CD4-positive, alpha-beta memory T cell (primary cell): ENCODE measurements around the gene COL20A1. TPM values are rescaled to one million over a fixed set of nuclear protein-coding genes. Genes with fewer than 3 reads are reported as not detected.

Experiments used
- CTCF ChIA-PET: fragments of 350-600 bp; sonication (Branson Sonifier 250); formaldehyde crosslinking; loops from one replicate; lab custom pipeline; 2021; ENCODE audit warnings: inconsistent platforms; ENCODE audit not compliant: partially characterized antibody; lab: Charles Lee
- POLR2A ChIA-PET: fragments of 350-600 bp; sonication (Branson Sonifier 250); formaldehyde crosslinking; loops from one replicate; lab custom pipeline; 2021; ENCODE audit not compliant: partially characterized antibody; lab: Charles Lee
- DNase-seq, 5 donors: peaks; one replicate each; pipeline versions ENCODE4 v3.0.0 to v3.0.0-alpha.2; 2020 to 2022; ENCODE audit warnings: mixed read lengths in 1 of 5
- H3K27ac ChIP-seq: one replicate; pipeline ENCODE4 v1.7.0; 2013; ENCODE audit warnings: low read depth, low read length
- H3K27me3 ChIP-seq: 2 replicates; pipeline ENCODE4 v1.7.0; 2013; ENCODE audit warnings: mild to moderate bottlenecking, low read length, moderate library complexity; ENCODE audit not compliant: insufficient read depth
- H3K36me3 ChIP-seq: 2 replicates; pipeline ENCODE4 v1.7.0; 2013; ENCODE audit warnings: mild to moderate bottlenecking, low read length, moderate library complexity; ENCODE audit not compliant: insufficient read depth
- H3K4me1 ChIP-seq: 2 replicates; pipeline ENCODE4 v1.7.0; 2013; ENCODE audit warnings: mild to moderate bottlenecking, low read length, moderate library complexity; ENCODE audit not compliant: insufficient read depth
- H3K4me3 ChIP-seq, 2 donors: one replicate each; pipeline ENCODE4 v1.7.0; 2013; ENCODE audit warnings: low read length in 2 of 2, mild to moderate bottlenecking in 1 of 2
- H3K9me3 ChIP-seq, 2 donors: one replicate each; pipeline ENCODE4 v1.7.0; 2013; ENCODE audit warnings: low read length in 2 of 2, control low read depth in 1 of 2; ENCODE audit not compliant: control insufficient read depth in 1 of 2
- H3K27ac Mint-ChIP-seq, 7 donors: one replicate each; pipeline ENCODE4 v1.8.0; 2020 to 2021; ENCODE audit warnings: mixed read lengths in 7 of 7, mild to moderate bottlenecking in 6 of 7, inconsistent platforms in 3 of 7, moderate library complexity in 3 of 7
- H3K27me3 Mint-ChIP-seq, 2 donors: one replicate each; pipeline ENCODE4 v1.8.0; 2020 to 2021; ENCODE audit warnings: mixed read lengths in 2 of 2
- H3K36me3 Mint-ChIP-seq, 2 donors: one replicate each; pipeline ENCODE4 v1.8.0; 2020 to 2021; ENCODE audit warnings: mixed read lengths in 2 of 2, inconsistent platforms in 1 of 2, mild to moderate bottlenecking in 1 of 2
- H3K4me1 Mint-ChIP-seq, 4 donors: one replicate each; pipeline ENCODE4 v1.8.0; 2020 to 2021; ENCODE audit warnings: mixed read lengths in 4 of 4, mild to moderate bottlenecking in 1 of 4
- H3K4me3 Mint-ChIP-seq, 8 donors: one replicate each; pipeline ENCODE4 v1.8.0; 2020 to 2021; ENCODE audit warnings: mixed read lengths in 8 of 8, mild to moderate bottlenecking in 7 of 8, moderate library complexity in 6 of 8, inconsistent platforms in 3 of 8
- H3K9me3 Mint-ChIP-seq, 8 donors: one replicate each; pipeline ENCODE4 v1.8.0; 2020 to 2021; ENCODE audit warnings: mixed read lengths in 8 of 8, mild to moderate bottlenecking in 5 of 8, inconsistent platforms in 3 of 8, moderate library complexity in 1 of 8
- intact Hi-C: fragments of 100-400 bp; cut with micrococcal nuclease; formaldehyde crosslinking; loops from one replicate; pipeline ENCODE4 v1.15.1; 2023
- polyA plus RNA-seq, 2 donors: library from polyadenylated mRNA; unstranded; fragments of 300-500 nt; fragmentation: Illumina TruSeq; gene quantifications; one replicate each; pipeline ENCODE4 v1.2.3, GENCODE V29; 2021
- total RNA-seq, 2 experiments: library from RNA; stranded (reverse); gene quantifications; one replicate each; pipeline ENCODE4 v1.2.3, GENCODE V29; 2021

COL20A1 gene
- total and polyA plus RNA-seq, 4 experiments from 2014 or later = 0.11 TPM; not detected in 3

DNA sequence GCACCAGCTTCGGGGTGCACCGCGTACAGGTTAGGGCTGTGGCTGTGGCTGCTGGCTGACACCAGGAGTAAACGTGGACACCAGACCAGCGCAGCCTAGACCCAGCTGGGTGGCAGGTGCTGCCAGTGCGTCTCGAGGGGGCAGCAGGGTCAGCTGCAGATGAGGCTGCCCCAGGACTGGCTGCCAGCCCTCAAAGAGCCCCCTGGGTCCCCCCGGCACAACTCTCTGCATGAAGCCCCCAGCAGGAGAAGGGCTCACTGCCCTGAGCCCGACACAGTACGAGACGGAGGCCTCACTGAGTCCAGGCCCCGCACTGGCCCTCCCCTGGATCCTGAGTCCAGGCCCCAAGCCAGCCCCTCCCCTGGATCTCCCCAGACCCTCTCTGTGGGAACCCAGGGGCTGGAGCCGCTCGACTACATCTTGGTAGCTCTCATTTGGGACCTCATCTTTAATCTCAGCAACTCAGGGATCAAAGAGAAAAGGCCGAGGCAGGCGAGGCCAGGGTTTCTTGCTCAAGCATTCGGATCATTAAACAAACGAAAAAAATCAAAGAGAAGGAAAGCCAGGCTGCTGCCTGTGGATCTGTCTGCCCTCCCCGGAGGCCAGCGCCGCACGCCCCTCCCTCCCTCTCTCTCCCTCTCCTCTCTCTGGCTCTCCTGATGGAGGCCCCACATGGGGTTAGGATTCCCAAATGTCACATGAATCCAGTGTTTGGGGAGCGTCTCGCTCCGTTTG, 31.8 kb upstream of the COL20A1 start:
- Mint-ChIP-seq H3K9me3 (peaks cover 0 to 2% (median 0%) of the 10 kb centered on the region in 8 donors), H3K4me3 (peak overlapping the region in 1 of 8 donors; percentile 11), H3K36me3 (no peaks in the 10 kb centered on the region), H3K27me3 (peaks cover 22 to 26% of the 10 kb centered on the region in 2 donors), H3K4me1 (peaks cover 0 to 6% (median 5%) of the 10 kb centered on the region in 4 donors), H3K27ac (no peak overlapping the region)
- Histone ChIP-seq H3K4me3 (no peak overlapping the region), H3K36me3 (no peaks in the 10 kb centered on the region), H3K4me1 (no peaks in the 10 kb centered on the region), H3K9me3 (no peaks in the 10 kb centered on the region), H3K27me3 (peaks cover under 1% of the 10 kb centered on the region), H3K27ac (no peak overlapping the region)
- no peak for DNase-seq
- ChIA-PET POLR2A (no interaction called here), CTCF (interaction anchor here (1.1 kb wide), 1 partner anchor 37 kb away, joined by 3 read pairs; no protein-coding TSS in a partner anchor)
- intact Hi-C loops = no loop called here

DNA sequence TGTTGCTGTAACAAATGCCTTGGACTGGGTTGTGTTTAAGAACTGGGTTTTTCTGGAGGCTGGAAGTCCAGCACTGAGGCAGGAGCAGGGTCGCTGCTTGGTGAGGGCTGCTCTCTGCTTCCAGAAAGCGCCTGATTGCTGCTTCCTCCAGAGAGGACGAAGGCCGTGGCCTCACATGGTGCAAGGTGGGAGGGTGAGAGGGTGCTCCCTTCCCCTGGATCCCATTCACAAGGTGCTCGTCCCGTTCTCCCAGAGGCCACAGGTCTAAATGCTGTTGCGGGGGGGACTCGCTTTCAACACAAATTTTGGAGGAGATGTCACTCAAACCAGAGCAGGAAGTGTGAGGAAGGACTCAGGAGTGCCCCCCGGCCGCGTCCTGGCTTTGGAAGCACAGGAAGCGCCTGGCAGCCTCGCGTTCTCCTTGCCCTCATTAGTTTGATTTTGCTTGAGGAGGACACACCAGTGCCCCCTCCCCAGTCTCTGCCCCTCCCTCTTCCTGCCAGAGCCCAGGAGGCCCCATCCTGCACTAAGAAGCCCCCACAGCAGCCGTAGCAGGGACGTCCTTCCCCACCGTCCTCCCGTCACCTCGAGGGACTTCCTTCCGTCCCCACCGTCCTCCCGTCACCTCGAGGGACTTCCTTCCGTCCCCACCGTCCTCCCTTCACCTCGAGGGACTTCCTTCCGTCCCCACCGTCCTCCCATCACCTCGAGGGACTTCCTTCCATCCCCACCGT, 31.0 kb upstream of the COL20A1 start:
- H3K4me3 Mint-ChIP-seq = peak overlapping the region in 1 of 8 donors; percentile 41
- no peak for DNase-seq
- intact Hi-C loops = no loop called here

DNA sequence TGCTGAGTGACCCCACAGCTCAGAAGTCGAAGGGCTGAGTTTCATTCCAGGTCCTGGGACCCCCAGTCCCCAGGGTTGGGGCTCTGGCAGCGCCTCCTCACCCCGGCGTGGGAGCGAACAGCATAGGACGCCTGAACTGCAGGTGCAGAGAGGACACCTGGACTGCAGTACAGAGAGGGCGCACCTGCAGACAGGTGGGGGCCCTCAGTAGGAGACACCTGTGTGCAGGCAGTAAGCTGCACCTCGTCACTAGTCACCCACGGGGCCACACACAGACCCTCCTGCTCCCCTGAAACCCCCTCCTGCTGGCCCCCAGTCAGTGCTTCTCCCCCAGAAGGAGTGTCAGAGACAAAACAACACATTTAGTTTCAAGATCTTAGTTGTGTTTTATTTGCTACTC, 30.1 kb upstream of the COL20A1 start:
- ChIA-PET POLR2A (no interaction called here), CTCF (no interaction called here)
- H3K4me3 Mint-ChIP-seq = no peak overlapping the region

More for the DNA sequence above, 31.0 kb upstream of the COL20A1 start:
- no peak overlapping the region for H3K4me3 ChIP-seq
- H3K9me3 ChIP-seq = no peaks in the 10 kb centered on the region
- peaks cover 0 to 6% (median 4%) of the 10 kb centered on the region in 4 donors for H3K4me1 Mint-ChIP-seq
- H3K36me3 Mint-ChIP-seq = no peaks in the 10 kb centered on the region
- ChIA-PET POLR2A (no interaction called here), CTCF (no interaction called here)
- no peak overlapping the region for H3K27ac ChIP-seq
- H3K36me3 ChIP-seq = no peaks in the 10 kb centered on the region
- H3K27me3 Mint-ChIP-seq = peaks cover 20 to 21% of the 10 kb centered on the region in 2 donors
- H3K27ac Mint-ChIP-seq = peak overlapping the region in 1 of 7 donors; percentile 42
- peaks cover 0 to 3% (median 0%) of the 10 kb centered on the region in 8 donors for H3K9me3 Mint-ChIP-seq
- H3K4me1 ChIP-seq = no peaks in the 10 kb centered on the region
- no peaks in the 10 kb centered on the region for H3K27me3 ChIP-seq

DNA sequence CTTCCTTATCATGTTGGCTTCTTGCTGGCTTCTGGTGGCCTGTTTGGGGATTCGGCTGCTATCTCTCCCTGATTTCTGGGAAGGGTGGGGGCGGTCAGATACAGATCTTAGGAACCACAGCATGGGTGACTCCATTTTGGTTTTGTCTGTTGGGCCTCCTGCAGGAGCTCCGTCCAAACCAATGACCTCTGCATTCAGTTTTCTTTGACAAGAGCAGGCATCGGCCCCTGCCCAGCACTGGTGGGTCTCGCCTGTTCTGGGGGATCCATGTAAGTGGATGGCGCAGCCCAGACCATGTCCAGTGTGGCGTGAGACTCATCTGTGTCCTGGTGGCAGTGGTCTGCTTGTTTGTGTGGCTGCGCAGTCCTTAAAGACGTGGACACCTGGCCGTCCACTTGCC, 29.0 kb upstream of the COL20A1 start:
- H3K27ac Mint-ChIP-seq = no peak overlapping the region
- H3K4me1 Mint-ChIP-seq = peaks cover 0 to 6% (median under 1%) of the 10 kb centered on the region in 4 donors
- CTCF ChIA-PET = no interaction called here
- no peaks in the 10 kb centered on the region for H3K36me3 Mint-ChIP-seq
- intact Hi-C loops = no loop called here
- no peak for DNase-seq
- no peak overlapping the region for H3K27ac ChIP-seq
- no peaks in the 10 kb centered on the region for H3K27me3 ChIP-seq
- POLR2A ChIA-PET = no interaction called here
- H3K9me3 Mint-ChIP-seq = peaks cover 0 to 3% (median 0%) of the 10 kb centered on the region in 8 donors
- no peaks in the 10 kb centered on the region for H3K9me3 ChIP-seq
- no peaks in the 10 kb centered on the region for H3K4me1 ChIP-seq
- H3K4me3 ChIP-seq = no peak overlapping the region
- no peak overlapping the region for H3K4me3 Mint-ChIP-seq
- H3K27me3 Mint-ChIP-seq = peaks cover 16 to 17% of the 10 kb centered on the region in 2 donors
- no peaks in the 10 kb centered on the region for H3K36me3 ChIP-seq

More for the DNA sequence above, 30.1 kb upstream of the COL20A1 start:
- Histone ChIP-seq H3K36me3 (no peaks in the 10 kb centered on the region), H3K4me3 (no peak overlapping the region), H3K4me1 (no peaks in the 10 kb centered on the region), H3K27me3 (no peaks in the 10 kb centered on the region), H3K9me3 (no peaks in the 10 kb centered on the region), H3K27ac (no peak overlapping the region)
- Mint-ChIP-seq H3K36me3 (no peaks in the 10 kb centered on the region), H3K9me3 (peaks cover 0 to 3% (median 0%) of the 10 kb centered on the region in 8 donors), H3K27ac (no peak overlapping the region), H3K27me3 (peaks cover 19 to 20% of the 10 kb centered on the region in 2 donors), H3K4me1 (peaks cover 0 to 6% (median 1%) of the 10 kb centered on the region in 4 donors)
- no peak for DNase-seq
- intact Hi-C loops = no loop called here

DNA sequence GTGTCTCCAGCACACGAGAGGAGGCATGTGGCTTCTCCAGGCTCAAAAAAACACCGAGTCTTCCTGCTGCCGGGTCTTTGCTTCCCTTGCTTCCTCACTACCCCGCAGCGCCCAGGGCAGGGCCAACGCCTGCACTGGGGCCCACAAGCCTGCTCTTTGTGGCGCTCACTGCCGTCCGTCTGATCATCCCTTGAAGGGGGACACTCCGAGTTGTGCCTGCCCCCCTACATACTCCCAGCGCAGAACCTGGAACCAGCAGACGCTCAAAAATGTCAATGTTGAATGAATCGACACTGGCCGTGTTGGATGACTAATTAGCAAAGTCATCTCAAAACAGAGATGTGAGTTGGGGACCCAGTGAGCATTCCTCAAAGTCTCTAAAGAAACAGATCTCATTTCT, 28.5 kb upstream of the COL20A1 start:
- H3K27me3 Mint-ChIP-seq = peaks cover 12 to 17% of the 10 kb centered on the region in 2 donors
- DNase-seq = no peak
- ChIA-PET CTCF (no interaction called here), POLR2A (no interaction called here)
- Histone ChIP-seq H3K36me3 (no peaks in the 10 kb centered on the region), H3K4me1 (no peaks in the 10 kb centered on the region), H3K9me3 (no peaks in the 10 kb centered on the region), H3K27me3 (no peaks in the 10 kb centered on the region), H3K4me3 (no peak overlapping the region), H3K27ac (no peak overlapping the region)
- no peaks in the 10 kb centered on the region for H3K36me3 Mint-ChIP-seq
- H3K4me3 Mint-ChIP-seq = no peak overlapping the region
- intact Hi-C loops = no loop called here
- peaks cover 0 to 6% (median under 1%) of the 10 kb centered on the region in 4 donors for H3K4me1 Mint-ChIP-seq
- H3K9me3 Mint-ChIP-seq = peaks cover 0 to 3% (median 0%) of the 10 kb centered on the region in 8 donors
- no peak overlapping the region for H3K27ac Mint-ChIP-seq

DNA sequence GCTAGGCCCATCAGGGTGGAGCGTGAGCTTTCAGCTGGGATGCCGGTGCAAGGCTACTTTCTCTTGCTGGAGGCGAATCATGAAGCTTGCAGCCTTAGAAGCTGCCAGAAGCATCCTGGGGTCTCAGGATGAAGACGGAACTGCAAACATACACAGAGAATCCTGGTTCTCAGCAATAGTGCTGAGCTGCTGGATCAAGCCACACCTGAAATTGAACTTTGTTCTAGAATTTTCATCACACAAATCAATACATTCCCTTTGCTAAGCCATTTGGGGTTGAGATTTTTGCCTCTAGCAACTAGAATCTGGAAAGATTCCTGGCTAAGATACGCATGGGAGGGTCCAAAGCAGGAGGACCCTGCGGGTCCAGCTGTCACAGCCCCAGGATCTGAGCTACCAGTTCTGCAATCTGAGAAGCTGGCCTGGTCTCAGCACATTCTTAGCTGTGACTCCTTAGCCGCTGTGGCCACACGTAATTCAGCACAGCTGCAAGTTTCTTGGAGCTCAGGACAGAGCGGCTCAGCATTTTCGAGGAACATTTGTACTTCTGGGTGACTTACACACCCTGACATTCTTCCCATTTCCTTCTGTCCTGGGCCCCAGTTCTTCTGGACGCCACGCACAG, 27.0 kb upstream of the COL20A1 start:
- intact Hi-C loops = no loop called here
- no peak overlapping the region for H3K4me3 Mint-ChIP-seq
- ChIA-PET CTCF (interaction anchor here (1.5 kb wide), 1 partner anchor 43 kb away, joined by 6 read pairs; no protein-coding TSS in a partner anchor), POLR2A (no interaction called here)
- no peaks in the 10 kb centered on the region for H3K36me3 ChIP-seq
- H3K4me1 Mint-ChIP-seq = peaks cover 0 to 6% (median 2%) of the 10 kb centered on the region in 4 donors
- H3K9me3 Mint-ChIP-seq = peaks cover 0 to 3% (median 0%) of the 10 kb centered on the region in 8 donors
- H3K4me1 ChIP-seq = no peaks in the 10 kb centered on the region
- H3K9me3 ChIP-seq = no peaks in the 10 kb centered on the region
- DNase-seq = no peak
- no peaks in the 10 kb centered on the region for H3K36me3 Mint-ChIP-seq
- no peak overlapping the region for H3K27ac Mint-ChIP-seq
- H3K27me3 ChIP-seq = no peaks in the 10 kb centered on the region
- H3K27ac ChIP-seq = no peak overlapping the region
- peaks cover 12 to 16% of the 10 kb centered on the region in 2 donors for H3K27me3 Mint-ChIP-seq
- no peak overlapping the region for H3K4me3 ChIP-seq

DNA sequence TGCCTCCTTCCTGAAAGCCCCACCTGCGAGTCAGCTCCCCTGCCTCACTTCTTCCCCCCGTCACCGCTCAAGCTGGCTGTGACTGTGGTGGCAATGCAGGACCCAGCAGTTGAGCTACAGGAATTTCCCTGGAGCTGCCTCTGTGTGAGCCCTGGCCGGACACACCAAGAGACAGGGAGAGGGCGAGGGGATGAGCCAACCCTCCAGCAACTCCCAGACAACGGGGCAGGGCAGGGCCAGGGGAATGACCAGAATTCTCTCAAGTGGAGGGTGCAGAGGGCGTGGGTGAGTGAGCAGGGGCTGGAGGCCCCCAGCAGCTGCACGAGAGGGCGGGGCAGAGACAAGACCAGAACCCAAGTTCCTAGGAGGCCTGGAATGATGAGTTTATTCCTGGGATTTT, 25.3 kb upstream of the COL20A1 start:
- Histone ChIP-seq H3K27me3 (no peaks in the 10 kb centered on the region), H3K4me3 (no peak overlapping the region), H3K9me3 (no peaks in the 10 kb centered on the region), H3K36me3 (no peaks in the 10 kb centered on the region), H3K27ac (no peak overlapping the region), H3K4me1 (peaks cover 7% of the 10 kb centered on the region)
- peaks cover 0 to 3% of the 10 kb centered on the region in 2 donors for H3K36me3 Mint-ChIP-seq
- no peak overlapping the region for H3K27ac Mint-ChIP-seq
- H3K4me1 Mint-ChIP-seq = peaks cover 4 to 9% (median 8%) of the 10 kb centered on the region in 4 donors
- ChIA-PET CTCF (interaction anchor here (1.2 kb wide), 1 partner anchor 44 kb away, joined by 4 read pairs; no protein-coding TSS in a partner anchor), POLR2A (no interaction called here)
- peak overlapping the region in 1 of 8 donors; percentile 7 for H3K4me3 Mint-ChIP-seq
- intact Hi-C loops = no loop called here
- peaks cover 0 to 3% (median 0%) of the 10 kb centered on the region in 8 donors for H3K9me3 Mint-ChIP-seq
- no peak for DNase-seq
- peaks cover 12 to 14% of the 10 kb centered on the region in 2 donors for H3K27me3 Mint-ChIP-seq
